PC-3 (cell line): ENCODE measurements around the gene THADA. TPM values are rescaled to one million over a fixed set of nuclear protein-coding genes. Genes with fewer than 3 reads are reported as not detected.

Experiments
- ATAC-seq: fragments of 200-7000 bp; cut with Tn5 transposase; 2 replicates; pipeline ENCODE4 v1.9.1; 2020; ENCODE audit warnings: mild to moderate bottlenecking, moderate library complexity
- BruUV-seq: library from RNA; stranded (reverse); fragments of 400-500 nt; replicated peaks from 2 replicates; lab custom pipeline; 2021; lab: Mats Ljungman, UMichigan
- CTCF ChIA-PET: fragments of 300-600 bp; sonication (Branson Sonifier 250); formaldehyde crosslinking; loops from one replicate; lab custom pipeline; 2022; ENCODE audit warnings: antibody characterized with exemption; lab: Charles Lee
- POLR2A ChIA-PET: fragments of 300-600 bp; sonication (Branson Sonifier 250); formaldehyde crosslinking; loops from one replicate; lab custom pipeline; 2022; ENCODE audit warnings: antibody characterized with exemption; ENCODE audit not compliant: unreplicated experiment; lab: Charles Lee
- DNase-seq: peaks from one replicate; pipeline ENCODE4 v3.0.0-alpha.2; 2015
- H2AFZ ChIP-seq: fragments of 300-600 bp; sonication (generic); 2 replicates; pipeline ENCODE4 v1.6.0; 2016; ENCODE audit warnings: antibody characterized with exemption, low read length
- H3F3A ChIP-seq: fragments of 300-600 bp; sonication (generic); one replicate; pipeline ENCODE4 v1.6.0; 2017; ENCODE audit warnings: antibody characterized with exemption, low read length, control low read depth, mild to moderate bottlenecking; ENCODE audit not compliant: unreplicated experiment
- H3K27ac ChIP-seq: fragments of 300-600 bp; sonication (generic); 2 replicates; pipeline ENCODE4 v1.5.1; 2016; ENCODE audit warnings: mild to moderate bottlenecking, low read length
- H3K27me3 ChIP-seq: fragments of 300-600 bp; sonication (generic); 2 replicates; pipeline ENCODE4 v1.6.1; 2016; ENCODE audit warnings: low read length, mixed read lengths
- H3K36me3 ChIP-seq: fragments of 300-600 bp; sonication (generic); 2 replicates; pipeline ENCODE4 v1.6.1; 2016; ENCODE audit warnings: low read depth, mixed run types, low read length, mixed read lengths
- H3K4me1 ChIP-seq: fragments of 300-600 bp; sonication (generic); 2 replicates; pipeline ENCODE4 v1.5.1; 2016; ENCODE audit warnings: low read length; ENCODE audit not compliant: insufficient read depth
- H3K4me2 ChIP-seq: fragments of 300-600 bp; sonication (generic); 2 replicates; pipeline ENCODE4 v1.6.0; 2016; ENCODE audit warnings: low read length
- H3K4me3 ChIP-seq: fragments of 300-600 bp; sonication (generic); 2 replicates; pipeline ENCODE4 v1.5.1; 2016; ENCODE audit warnings: mild to moderate bottlenecking, low read length, mixed read lengths
- H3K79me2 ChIP-seq: fragments of 300-600 bp; sonication (generic); 2 replicates; pipeline ENCODE4 v1.6.1; 2017; ENCODE audit warnings: low read length, mixed read lengths
- H3K9ac ChIP-seq: fragments of 300-600 bp; sonication (generic); 2 replicates; pipeline ENCODE4 v1.6.0; 2016; ENCODE audit warnings: mild to moderate bottlenecking, low read length
- H3K9me2 ChIP-seq: fragments of 300-600 bp; sonication (generic); replicated peaks from 2 replicates; pipeline ENCODE4 v1.6.1; 2016; ENCODE audit warnings: mixed run types, low read length, mixed read lengths
- H3K9me3 ChIP-seq: fragments of 300-600 bp; sonication (generic); 2 replicates; pipeline ENCODE4 v1.6.1; 2016; ENCODE audit warnings: low read length, mixed read lengths
- H4K20me1 ChIP-seq: fragments of 300-600 bp; sonication (generic); 2 replicates; pipeline ENCODE4 v1.6.1; 2016; ENCODE audit warnings: low read length, mixed read lengths
- CTCF ChIP-seq: fragments of 300-600 bp; sonication (generic); conservative IDR thresholded peaks from 2 replicates; pipeline ENCODE4 v1.5.1; 2017; ENCODE audit warnings: antibody characterized with exemption, low read depth, mild to moderate bottlenecking, low read length
- EZH2 ChIP-seq: fragments of 300-600 bp; sonication (generic); IDR thresholded peaks from one replicate; pipeline ENCODE4 v1.6.1; 2017; ENCODE audit warnings: antibody characterized with exemption, mild to moderate bottlenecking, low read length; ENCODE audit not compliant: unreplicated experiment
- EZH2phosphoT487 ChIP-seq: fragments of 300-600 bp; sonication (generic); IDR thresholded peaks from 2 replicates; pipeline ENCODE4 v1.6.1; 2018; ENCODE audit warnings: mild to moderate bottlenecking, antibody characterized with exemption, low read length, borderline replicate concordance
- intact Hi-C: fragments of 100-400 bp; cut with micrococcal nuclease; formaldehyde crosslinking; loops from 2 replicates; pipeline ENCODE4 v1.9.0; 2023
- total RNA-seq: library from RNA; depleted of rRNA; stranded (reverse); fragments of >200 nt; gene quantifications from 2 replicates; pipeline ENCODE4 v1.2.3, GENCODE V29; 2014

THADA gene
- total RNA-seq, 1 experiment from 2014 or later: 33.6 TPM

- Histone ChIP-seq H2AFZ (no peak overlapping the region), H3K27ac (no peak overlapping the region), H3K9me2 (0 out of 2 replicates have a peak, but pooled peaks cover 5% of the 10 kb centered on the region), H3K36me3 (no peaks in the 10 kb centered on the region), H3K4me1 (peaks cover 8% of the 10 kb centered on the region), H4K20me1 (no peaks in the 10 kb centered on the region), H3F3A (no peaks in the 10 kb centered on the region), H3K79me2 (no peaks in the 10 kb centered on the region), H3K9ac (no peak overlapping the region), H3K9me3 (no peaks in the 10 kb centered on the region), H3K27me3 (no peaks in the 10 kb centered on the region), H3K4me2 (no peak overlapping the region), H3K4me3 (no peak overlapping the region)
- intact Hi-C loops: no loop called here
- ChIA-PET POLR2A (no interaction called here), CTCF (no interaction called here)
- no peak for ATAC-seq
- TF ChIP-seq EZH2 (no peak), CTCF (no peak), EZH2phosphoT487 (no peak)
- BruUV-seq: no TSS peak
- no peak for DNase-seq
Measured at GRCh38 chr2:43358410-43359201, 237.2 kb downstream of the THADA start.

GRCh38 chr2:43356774-43357173 lies 239.1 kb downstream of the THADA start:
- ATAC-seq (no peak), DNase-seq (no peak)
- H3K79me2 ChIP-seq: no peaks in the 10 kb centered on the region
- no peaks in the 10 kb centered on the region for H3K27me3 ChIP-seq
- no peaks in the 10 kb centered on the region for H3F3A ChIP-seq
- ChIA-PET CTCF (no interaction called here), POLR2A (no interaction called here)
- no peak overlapping the region for H2AFZ ChIP-seq
- H3K4me2 ChIP-seq: no peak overlapping the region
- no peak overlapping the region for H3K4me3 ChIP-seq
- H3K27ac ChIP-seq: no peak overlapping the region
- intact Hi-C loops: no loop called here
- H3K36me3 ChIP-seq: no peaks in the 10 kb centered on the region
- TF ChIP-seq CTCF (no peak), EZH2phosphoT487 (no peak), EZH2 (no peak)
- no peaks in the 10 kb centered on the region for H3K9me3 ChIP-seq
- no peak overlapping the region for H3K9ac ChIP-seq
- H3K4me1 ChIP-seq: no peaks in the 10 kb centered on the region
- BruUV-seq: no TSS peak
- H3K9me2 ChIP-seq: 0 out of 2 replicates have a peak, but pooled peaks cover 5% of the 10 kb centered on the region
- H4K20me1 ChIP-seq: no peaks in the 10 kb centered on the region

GRCh38 chr2:43355399-43355798 lies 240.4 kb downstream of the THADA start:
- no peak overlapping the region for H2AFZ ChIP-seq
- no peaks in the 10 kb centered on the region for H3K27me3 ChIP-seq
- 0 out of 2 replicates have a peak, but pooled peaks cover 5% of the 10 kb centered on the region for H3K9me2 ChIP-seq
- no peak overlapping the region for H3K4me3 ChIP-seq
- no peaks in the 10 kb centered on the region for H3K9me3 ChIP-seq
- intact Hi-C loops: no loop called here
- H3K9ac ChIP-seq: no peak overlapping the region
- H3K27ac ChIP-seq: no peak overlapping the region
- H3K79me2 ChIP-seq: no peaks in the 10 kb centered on the region
- CTCF ChIA-PET: no interaction called here
- H4K20me1 ChIP-seq: no peaks in the 10 kb centered on the region
- POLR2A ChIA-PET: no interaction called here
- H3F3A ChIP-seq: no peaks in the 10 kb centered on the region
- BruUV-seq: no TSS peak
- no peak for ATAC-seq
- no peaks in the 10 kb centered on the region for H3K36me3 ChIP-seq
- H3K4me2 ChIP-seq: no peak overlapping the region
- DNase-seq: no peak
- no peaks in the 10 kb centered on the region for H3K4me1 ChIP-seq
- TF ChIP-seq EZH2: no peak
- TF ChIP-seq CTCF: no peak
- TF ChIP-seq EZH2phosphoT487: no peak
